Hypothalamus (tissue), 51 donors: Measurements from ENCODE around the gene CYP19A1.
"Not testable (repeated sequence)": the region's sequence is repeated elsewhere in the genome, so short reads cannot be mapped to it uniquely, and the experiment has no call there.

Source experiments
- DNase-seq, 51 donors: peaks; one replicate each; lab custom pipeline; 2025; lab: John Stamatoyannopoulos, UW

Gene CYP19A1

GRCh38 chr15:51190424-51191068, 147.8 kb downstream of the CYP19A1 start:
- DNase-seq = peak in 3 of 51 donors; percentile 10 to 24 (median 15)

GRCh38 chr15:51189669-51190385, 148.6 kb downstream of the CYP19A1 start:
- no peak for DNase-seq

GRCh38 chr15:51188791-51189190, 149.6 kb downstream of the CYP19A1 start:
- not testable (repeated sequence) for DNase-seq

GRCh38 chr15:51186891-51187290, 151.5 kb downstream of the CYP19A1 start:
- no peak for DNase-seq

GRCh38 chr15:51186181-51186705, 152.2 kb downstream of the CYP19A1 start:
- DNase-seq = no peak

GRCh38 chr15:51185213-51186159, 152.9 kb downstream of the CYP19A1 start:
- DNase-seq = no peak

GRCh38 chr15:51184627-51185026, 153.8 kb downstream of the CYP19A1 start:
- DNase-seq = no peak

GRCh38 chr15:51183076-51183475, 155.3 kb downstream of the CYP19A1 start:
- DNase-seq = no peak

GRCh38 chr15:51181905-51182304, 156.5 kb downstream of the CYP19A1 start:
- DNase-seq = no peak

- no peak for DNase-seq
Observed at GRCh38 chr15:51181221-51181620, 157.2 kb downstream of the CYP19A1 start.

- no peak for DNase-seq
Observed at GRCh38 chr15:51180534-51180933, 157.9 kb downstream of the CYP19A1 start.

- no peak for DNase-seq
Observed at GRCh38 chr15:51180011-51180410, 158.4 kb downstream of the CYP19A1 start.

GRCh38 chr15:51172193-51172592, 166.2 kb downstream of the CYP19A1 start:
- DNase-seq = peak in 1 of 51 donors; percentile 7

- DNase-seq = no peak
Observed at GRCh38 chr15:51171634-51171932, 166.8 kb downstream of the CYP19A1 start.

- DNase-seq = no peak
Observed at GRCh38 chr15:51170882-51171633, 167.3 kb downstream of the CYP19A1 start.

- DNase-seq = no peak
Observed at GRCh38 chr15:51168700-51169099, 169.7 kb downstream of the CYP19A1 start.

GRCh38 chr15:51163843-51164242, 174.6 kb downstream of the CYP19A1 start:
- DNase-seq = no peak

- peak in 43 of 51 donors; percentile 13 to 91 (median 53) for DNase-seq
Observed at GRCh38 chr15:51162865-51163762, 175.3 kb downstream of the CYP19A1 start.

- peak in 1 of 51 donors; percentile 21 for DNase-seq
Observed at GRCh38 chr15:51161491-51162220, 176.7 kb downstream of the CYP19A1 start.
